K562 (cell line): ENCODE results near the gene SCAMP5. TPM values are rescaled to one million over a fixed set of nuclear protein-coding genes. Genes with fewer than 3 reads are reported as not detected.

Source experiments
- ATAC-seq: fragments of 200-7000 bp; cut with Tn5 transposase; 3 replicates; pipeline ENCODE4 v1.9.1; 2020; ENCODE audit warnings: moderate library complexity
- BruUV-seq: library from RNA; stranded (reverse); fragments of 400-500 nt; replicated peaks from 2 replicates; lab custom pipeline; 2021; lab: Mats Ljungman, UMichigan
- CTCF ChIA-PET: fragments of 300-600 bp; formaldehyde crosslinking; extraction: SDS; loops from one replicate; lab custom pipeline; 2021; ENCODE audit warnings: low intra/inter-chr PET ratio; lab: Yijun Ruan, JAX
- POLR2A ChIA-PET: fragments of 300-600, 350-650 bp; sonication (Branson Sonifier 250); formaldehyde crosslinking; extraction: SDS; loops from one replicate; lab custom pipeline; 2021; ENCODE audit warnings: antibody characterized with exemption, inconsistent platforms; lab: Yijun Ruan, JAX
- DNase-seq, 4 experiments: peaks; one replicate each; pipeline versions ENCODE4 v3.0.0 to v3.0.0-alpha.2; 2011 to 2018; ENCODE audit warnings: low spot score in 3 of 4, mixed read lengths in 3 of 4; ENCODE audit errors: extremely low read depth in 1 of 4
- FAIRE-seq: peaks from 2 replicates; lab custom pipeline; 2011; peaks lifted over from hg19 to GRCh38; lab: Jason Lieb, UNC
- H2AFZ ChIP-seq: 2 replicates; pipeline ENCODE4 v1.6.0; 2011; ENCODE audit warnings: low read depth, low read length, control low read depth, inconsistent platforms
- H3K27ac ChIP-seq: fragments of 200-600 bp; 3 replicates; pipeline ENCODE4 v1.8.0; 2011; ENCODE audit warnings: low read depth, mild to moderate bottlenecking, control low read depth, inconsistent platforms, low read length, moderate library complexity, mixed read lengths; ENCODE audit errors: extremely low read depth
- H3K27me3 ChIP-seq, 2 experiments: fragments of 300-600 bp in 1 of 2; 2 replicates in 1 of 2; 3 replicates in 1 of 2; pipeline versions ENCODE4 v1.6.0 to v1.8.0; 2011; ENCODE audit warnings: inconsistent platforms in 2 of 2, low read length in 2 of 2, mild to moderate bottlenecking in 1 of 2, mixed read lengths in 1 of 2, moderate library complexity in 1 of 2; ENCODE audit not compliant: control insufficient read depth in 2 of 2, insufficient read depth in 2 of 2
- H3K36me3 ChIP-seq: fragments of 300-600 bp; 3 replicates; pipeline ENCODE4 v1.8.0; 2011; ENCODE audit warnings: mild to moderate bottlenecking, low read length, inconsistent platforms; ENCODE audit not compliant: control insufficient read depth, insufficient read depth
- H3K4me1 ChIP-seq, 2 experiments: fragments of 200-600 bp in 1 of 2; replicated peaks in 1 of 2; 2 replicates in 1 of 2; 3 replicates in 1 of 2; pipeline versions ENCODE4 v1.5.1 to v1.8.0; 2011; ENCODE audit warnings: inconsistent platforms in 2 of 2, low read length in 2 of 2, mild to moderate bottlenecking in 1 of 2, mixed read lengths in 1 of 2, moderate library complexity in 1 of 2; ENCODE audit not compliant: control insufficient read depth in 2 of 2, insufficient read depth in 2 of 2
- H3K4me2 ChIP-seq: 2 replicates; pipeline ENCODE4 v1.6.1; 2011; ENCODE audit warnings: low read length, control low read depth, inconsistent platforms, mixed read lengths; ENCODE audit not compliant: insufficient read depth
- H3K4me3 ChIP-seq: fragments of 200-600 bp; sonication (generic), shearing (Covaris generic); 2 replicates; pipeline ENCODE4 v1.5.1; 2016; ENCODE audit warnings: control low read depth, inconsistent platforms
- H3K79me2 ChIP-seq: fragments of 200-600 bp; 3 replicates; pipeline ENCODE4 v1.8.0; 2011; ENCODE audit warnings: low read length, inconsistent platforms; ENCODE audit not compliant: control insufficient read depth, insufficient read depth
- H3K9ac ChIP-seq, 2 experiments: 2 replicates each; pipeline versions ENCODE4 v1.6.0 to v1.6.1; 2011; ENCODE audit warnings: low read depth in 2 of 2, low read length in 2 of 2, control low read depth in 1 of 2, inconsistent platforms in 1 of 2, mild to moderate bottlenecking in 1 of 2, mixed read lengths in 1 of 2; ENCODE audit not compliant: insufficient read depth in 1 of 2
- H3K9me1 ChIP-seq: one replicate; pipeline ENCODE4 v1.6.0; 2011; ENCODE audit warnings: inconsistent platforms, mild to moderate bottlenecking, low read length, moderate library complexity; ENCODE audit not compliant: control insufficient read depth, insufficient read depth
- H3K9me3 ChIP-seq: replicated peaks from 2 replicates; pipeline ENCODE4 v1.5.1; 2011; ENCODE audit warnings: low read depth, low read length, inconsistent platforms; ENCODE audit not compliant: control insufficient read depth, insufficient read depth
- H4K20me1 ChIP-seq: replicated peaks from 2 replicates; pipeline ENCODE4 v1.6.1; 2011; ENCODE audit warnings: low read length, inconsistent platforms, mixed read lengths; ENCODE audit not compliant: control insufficient read depth, insufficient read depth
- CBX8 ChIP-seq: fragments of 200-600 bp; sonication (generic); IDR thresholded peaks from 2 replicates; pipeline ENCODE4 v1.6.1; 2012; ENCODE audit warnings: borderline replicate concordance, mixed run types, low read depth, mild to moderate bottlenecking, moderate library complexity, mixed read lengths, low read length, control low read depth, inconsistent platforms; ENCODE audit not compliant: poor library complexity, severe bottlenecking; ENCODE audit errors: extremely low read depth
- FOSL1 ChIP-seq: fragments of 200-800 bp; sonication (Bioruptor generic); conservative IDR thresholded peaks from 2 replicates; pipeline ENCODE4 v1.6.1; 2016; ENCODE audit warnings: missing genetic modification characterization, missing compliant biosample characterization
- KDM4B ChIP-seq, 2 experiments: fragments of 450-650 bp in 1 of 2; sonication (generic) in 1 of 2; IDR thresholded peaks; 2 replicates each; pipeline ENCODE4 v1.6.1; 2016 to 2017; ENCODE audit warnings: borderline replicate concordance in 2 of 2, antibody characterized with exemption in 1 of 2, low read depth in 1 of 2, mild to moderate bottlenecking in 1 of 2
- NR2C2 ChIP-seq, 2 experiments: fragments of 200-800 bp in 1 of 2; sonication (Bioruptor generic) in 1 of 2; sonication (generic) in 1 of 2; formaldehyde crosslinking in 1 of 2; IDR thresholded peaks; 2 replicates each; pipeline versions ENCODE4 v1.6.1 to v1.8.0; 2016 to 2022; ENCODE audit warnings: mild to moderate bottlenecking in 1 of 2, missing compliant biosample characterization in 1 of 2, missing genetic modification characterization in 1 of 2, missing genetic modification reagents in 1 of 2
- OTX1 ChIP-seq: fragments of 450-650 bp; formaldehyde crosslinking; IDR thresholded peaks from 2 replicates; pipeline ENCODE4 v1.4.0; 2022; ENCODE audit warnings: mild to moderate bottlenecking
- POLR2G ChIP-seq: fragments of 200-400 bp; formaldehyde crosslinking; IDR thresholded peaks from 2 replicates; pipeline ENCODE4 v1.6.1; 2017; ENCODE audit warnings: low read depth, mild to moderate bottlenecking, antibody characterized with exemption, low read length, moderate library complexity
- RBM34 ChIP-seq: fragments of 200-400 bp; formaldehyde crosslinking; IDR thresholded peaks from 2 replicates; pipeline ENCODE4 v1.6.1; 2018; ENCODE audit warnings: low read length, borderline replicate concordance; ENCODE audit not compliant: insufficient read depth
- SMARCA5 ChIP-seq: fragments of 450-650 bp; IDR thresholded peaks from 2 replicates; pipeline ENCODE4 v1.6.1; 2016
- TEAD1 ChIP-seq, 2 experiments: fragments of 450-650 bp in 1 of 2; sonication (generic) in 1 of 2; formaldehyde crosslinking; IDR thresholded peaks; 2 replicates each; pipeline versions ENCODE4 v1.4.0 to v1.8.0; 2020 to 2022; ENCODE audit warnings: mild to moderate bottlenecking in 2 of 2, missing genetic modification reagents in 1 of 2
- XRCC3 ChIP-seq: fragments of 450-650 bp; IDR thresholded peaks from 2 replicates; pipeline ENCODE4 v1.6.1; 2017; ENCODE audit warnings: mild to moderate bottlenecking, moderate library complexity
- ZBTB17 ChIP-seq: fragments of 450-650 bp; formaldehyde crosslinking; IDR thresholded peaks from 2 replicates; pipeline ENCODE4 v1.4.0; 2020; ENCODE audit warnings: mild to moderate bottlenecking
- WGBS: fragments of 100-300 bp; shearing (Covaris generic); methylation state at CpG from one replicate; pipeline ENCODE4 v1.1.6; 2016; ENCODE audit warnings: low coverage, mixed read lengths; ENCODE audit not compliant: insufficient coverage; ENCODE audit errors: missing lambda C conversion rate; 5-methylcytosine and 5-hydroxymethylcytosine counted together
- in situ Hi-C: fragments of 300-500 bp; cut with MboI; formaldehyde crosslinking; loops from 4 replicates; pipeline ENCODE4 v1.15.0; 2018; ENCODE audit warnings: inconsistent platforms, mixed read lengths
- intact Hi-C: fragments of 100-400 bp; cut with micrococcal nuclease; formaldehyde crosslinking; loops from 2 replicates; pipeline ENCODE4 v1.14.2; 2022
- polyA plus RNA-seq, 8 experiments: library from polyadenylated mRNA; depleted of rRNA in 4 of 8; stranded (reverse) in 5 of 8; unstranded in 3 of 8; fragments of >200 nt; fragmentation: Nextera tagmentation in 2 of 8; fragmentation: Illumina TruSeq in 1 of 8; extraction: Ambion mirVana in 2 of 8; extraction: Trizol in 1 of 8; gene quantifications; 2 replicates each; pipeline versions ENCODE4 v1.2.1 to v1.2.3, GENCODE V29; 2011 to 2014; ENCODE audit warnings: inconsistent platforms in 1 of 8, missing spikeins in 1 of 8
- total RNA-seq, 7 experiments: library from RNA; depleted of rRNA in 6 of 7; stranded (reverse); fragments of >200 nt in 6 of 7; fragmentation: Illumina TruSeq in 2 of 7; extraction: Trizol in 2 of 7; gene quantifications; 2 replicates each; pipeline versions ENCODE4 v1.2.1 to v1.2.3, GENCODE V29; 2011 to 2021; ENCODE audit warnings: low replicate concordance in 1 of 7
- TF ChIP-seq, protein P1 (sequence below): fragments of 250-450 bp; sonication (Bioruptor Pico); IDR thresholded peaks from 2 replicates; pipeline ENCODE4 v1.5.0; 2021

SCAMP5 gene
- total and polyA plus RNA-seq, 9 of the 15 experiments (the other 6 are each of a cell fraction or from before 2014, with no cell fraction given) = 0.09 to 0.29 (median 0.19) TPM; not detected in 5

- Histone ChIP-seq H3K4me1 (peaks cover 0 to 10% of the 10 kb centered on the region in 2 experiments; a peak in 2 of 5 replicates), H3K4me3 (no peak overlapping the region), H3K9ac (no peak overlapping the region), H3K4me2 (no peak overlapping the region), H4K20me1 (peaks cover 7% of the 10 kb centered on the region), H3K79me2 (no peaks in the 10 kb centered on the region), H3K27me3 (peaks cover 30 to 46% of the 10 kb centered on the region in 2 experiments), H3K9me1 (no peaks in the 10 kb centered on the region), H3K36me3 (no peaks in the 10 kb centered on the region), H2AFZ (no peak overlapping the region), H3K9me3 (no peaks in the 10 kb centered on the region), H3K27ac (no peak overlapping the region)
- ChIA-PET CTCF (no interaction called here), POLR2A (interaction anchor here (1.6 kb wide), 1 partner anchor 9 kb away, joined by 6 read pairs; no protein-coding TSS in a partner anchor)
- ATAC-seq (no peak), FAIRE-seq (no peak), DNase-seq (no peak)
- intact Hi-C loops = no loop called here
- in situ Hi-C loops = no loop called here
- whole genome bisulfite sequencing = 5% methylated on average over 4 of the region's 4 CpGs
- TF ChIP-seq OTX1 (CRISPR knock-in tag) (no peak), POLR2G (no peak), RBM34 (no peak), TEAD1 (CRISPR knock-in tag; IDR thresholded peaks at IDR 0.05) (no peak), SMARCA5 (no peak)
- BruUV-seq = no TSS peak
Measured at GRCh38 chr15:74963213-74963612, 32.1 kb upstream of the SCAMP5 start.

- DNase-seq (no peak), FAIRE-seq (peak; percentile 15), ATAC-seq (no peak)
- ChIA-PET POLR2A (interaction anchor here (0.7 to 1.6 kb wide), 2 partner anchors 8 to 269 kb away, joined by 3 to 5 read pairs; partner anchors contain the start of gene RPP25), CTCF (interaction anchor here (0.7 kb wide), 1 partner anchor 130 kb away, joined by 3 read pairs; no protein-coding TSS in a partner anchor)
- intact Hi-C loops = no loop called here
- no peaks in the 10 kb centered on the region for H3K36me3 ChIP-seq
- no peak overlapping the region for H3K27ac ChIP-seq
- 2% methylated on average over 3 of the region's 3 CpGs for WGBS
- in situ Hi-C loops = no loop called here
- H3K9ac ChIP-seq = no peak overlapping the region
- no peaks in the 10 kb centered on the region for H3K9me3 ChIP-seq
- no peaks in the 10 kb centered on the region for H4K20me1 ChIP-seq
- no peaks in the 10 kb centered on the region; a peak in 1 of 5 replicates for H3K4me1 ChIP-seq
- no peak overlapping the region for H2AFZ ChIP-seq
- BruUV-seq = no TSS peak
- no peak overlapping the region for H3K4me2 ChIP-seq
- no peak overlapping the region for H3K4me3 ChIP-seq
- no peaks in the 10 kb centered on the region for H3K9me1 ChIP-seq
- peaks cover 18 to 36% of the 10 kb centered on the region in 2 experiments; a peak in 4 of 5 replicates for H3K27me3 ChIP-seq
- H3K79me2 ChIP-seq = no peaks in the 10 kb centered on the region
- TF ChIP-seq, protein P1, sequence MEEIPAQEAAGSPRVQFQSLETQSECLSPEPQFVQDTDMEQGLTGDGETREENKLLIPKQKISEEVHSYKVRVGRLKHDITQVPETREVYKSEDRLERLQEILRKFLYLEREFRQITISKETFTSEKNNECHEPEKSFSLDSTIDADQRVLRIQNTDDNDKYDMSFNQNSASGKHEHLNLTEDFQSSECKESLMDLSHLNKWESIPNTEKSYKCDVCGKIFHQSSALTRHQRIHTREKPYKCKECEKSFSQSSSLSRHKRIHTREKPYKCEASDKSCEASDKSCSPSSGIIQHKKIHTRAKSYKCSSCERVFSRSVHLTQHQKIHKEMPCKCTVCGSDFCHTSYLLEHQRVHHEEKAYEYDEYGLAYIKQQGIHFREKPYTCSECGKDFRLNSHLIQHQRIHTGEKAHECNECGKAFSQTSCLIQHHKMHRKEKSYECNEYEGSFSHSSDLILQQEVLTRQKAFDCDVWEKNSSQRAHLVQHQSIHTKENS (CRISPR knock-in tag) = no peak
- TF ChIP-seq ZBTB17 (CRISPR knock-in tag) (no peak), KDM4B (IDR thresholded peaks at IDR 0.05; ENCODE audit: borderline replicate concordance in 2 of 2, low read depth in 1 of 2) (no peak), XRCC3 (no peak), FOSL1 (peak; percentile 36), NR2C2 (CRISPR knock-in tag; IDR thresholded peaks at IDR 0.05) (no peak), NR2C2 (tag; IDR thresholded peaks at IDR 0.05) (0 out of 2 replicates have a peak, but pooled peaks have one; percentile 5), CBX8 (no peak)
Measured at GRCh38 chr15:74964794-74965193, 30.6 kb upstream of the SCAMP5 start.
